ENCODE data around the gene IFT88. TPM values are rescaled to one million over a fixed set of nuclear protein-coding genes. Genes with fewer than 3 reads are reported as not detected.

IFT88 gene
- total and polyA plus RNA-seq, 2 of the 8 experiments (the other 6 are each of a cell fraction or from before 2014, with no cell fraction given): 1.7 to 5.8 TPM

DNA sequence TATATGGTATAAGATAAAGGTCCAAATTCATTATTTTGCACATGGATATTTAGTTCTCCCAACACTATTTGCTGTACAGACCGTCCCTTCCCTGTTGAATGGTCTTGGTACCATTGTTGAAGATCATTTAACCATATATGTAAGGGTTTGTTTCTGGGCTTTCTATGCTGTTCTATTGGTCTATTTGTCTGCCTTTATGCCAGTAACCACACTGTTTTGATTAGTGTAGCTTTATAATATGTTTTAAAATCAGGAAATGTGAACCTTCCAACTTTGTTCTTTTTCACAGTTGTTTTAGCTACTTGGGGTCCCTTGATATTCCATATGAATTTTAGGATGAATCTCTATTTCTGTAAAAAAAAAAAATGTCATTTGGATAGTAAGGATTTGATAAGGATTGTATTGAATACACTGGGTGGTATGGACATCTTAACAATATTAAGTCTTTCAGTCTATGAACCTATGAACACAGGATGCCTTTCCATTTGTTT lies 16.9 kb downstream of the IFT88 start (continued):
- TF ChIP-seq, protein P1, sequence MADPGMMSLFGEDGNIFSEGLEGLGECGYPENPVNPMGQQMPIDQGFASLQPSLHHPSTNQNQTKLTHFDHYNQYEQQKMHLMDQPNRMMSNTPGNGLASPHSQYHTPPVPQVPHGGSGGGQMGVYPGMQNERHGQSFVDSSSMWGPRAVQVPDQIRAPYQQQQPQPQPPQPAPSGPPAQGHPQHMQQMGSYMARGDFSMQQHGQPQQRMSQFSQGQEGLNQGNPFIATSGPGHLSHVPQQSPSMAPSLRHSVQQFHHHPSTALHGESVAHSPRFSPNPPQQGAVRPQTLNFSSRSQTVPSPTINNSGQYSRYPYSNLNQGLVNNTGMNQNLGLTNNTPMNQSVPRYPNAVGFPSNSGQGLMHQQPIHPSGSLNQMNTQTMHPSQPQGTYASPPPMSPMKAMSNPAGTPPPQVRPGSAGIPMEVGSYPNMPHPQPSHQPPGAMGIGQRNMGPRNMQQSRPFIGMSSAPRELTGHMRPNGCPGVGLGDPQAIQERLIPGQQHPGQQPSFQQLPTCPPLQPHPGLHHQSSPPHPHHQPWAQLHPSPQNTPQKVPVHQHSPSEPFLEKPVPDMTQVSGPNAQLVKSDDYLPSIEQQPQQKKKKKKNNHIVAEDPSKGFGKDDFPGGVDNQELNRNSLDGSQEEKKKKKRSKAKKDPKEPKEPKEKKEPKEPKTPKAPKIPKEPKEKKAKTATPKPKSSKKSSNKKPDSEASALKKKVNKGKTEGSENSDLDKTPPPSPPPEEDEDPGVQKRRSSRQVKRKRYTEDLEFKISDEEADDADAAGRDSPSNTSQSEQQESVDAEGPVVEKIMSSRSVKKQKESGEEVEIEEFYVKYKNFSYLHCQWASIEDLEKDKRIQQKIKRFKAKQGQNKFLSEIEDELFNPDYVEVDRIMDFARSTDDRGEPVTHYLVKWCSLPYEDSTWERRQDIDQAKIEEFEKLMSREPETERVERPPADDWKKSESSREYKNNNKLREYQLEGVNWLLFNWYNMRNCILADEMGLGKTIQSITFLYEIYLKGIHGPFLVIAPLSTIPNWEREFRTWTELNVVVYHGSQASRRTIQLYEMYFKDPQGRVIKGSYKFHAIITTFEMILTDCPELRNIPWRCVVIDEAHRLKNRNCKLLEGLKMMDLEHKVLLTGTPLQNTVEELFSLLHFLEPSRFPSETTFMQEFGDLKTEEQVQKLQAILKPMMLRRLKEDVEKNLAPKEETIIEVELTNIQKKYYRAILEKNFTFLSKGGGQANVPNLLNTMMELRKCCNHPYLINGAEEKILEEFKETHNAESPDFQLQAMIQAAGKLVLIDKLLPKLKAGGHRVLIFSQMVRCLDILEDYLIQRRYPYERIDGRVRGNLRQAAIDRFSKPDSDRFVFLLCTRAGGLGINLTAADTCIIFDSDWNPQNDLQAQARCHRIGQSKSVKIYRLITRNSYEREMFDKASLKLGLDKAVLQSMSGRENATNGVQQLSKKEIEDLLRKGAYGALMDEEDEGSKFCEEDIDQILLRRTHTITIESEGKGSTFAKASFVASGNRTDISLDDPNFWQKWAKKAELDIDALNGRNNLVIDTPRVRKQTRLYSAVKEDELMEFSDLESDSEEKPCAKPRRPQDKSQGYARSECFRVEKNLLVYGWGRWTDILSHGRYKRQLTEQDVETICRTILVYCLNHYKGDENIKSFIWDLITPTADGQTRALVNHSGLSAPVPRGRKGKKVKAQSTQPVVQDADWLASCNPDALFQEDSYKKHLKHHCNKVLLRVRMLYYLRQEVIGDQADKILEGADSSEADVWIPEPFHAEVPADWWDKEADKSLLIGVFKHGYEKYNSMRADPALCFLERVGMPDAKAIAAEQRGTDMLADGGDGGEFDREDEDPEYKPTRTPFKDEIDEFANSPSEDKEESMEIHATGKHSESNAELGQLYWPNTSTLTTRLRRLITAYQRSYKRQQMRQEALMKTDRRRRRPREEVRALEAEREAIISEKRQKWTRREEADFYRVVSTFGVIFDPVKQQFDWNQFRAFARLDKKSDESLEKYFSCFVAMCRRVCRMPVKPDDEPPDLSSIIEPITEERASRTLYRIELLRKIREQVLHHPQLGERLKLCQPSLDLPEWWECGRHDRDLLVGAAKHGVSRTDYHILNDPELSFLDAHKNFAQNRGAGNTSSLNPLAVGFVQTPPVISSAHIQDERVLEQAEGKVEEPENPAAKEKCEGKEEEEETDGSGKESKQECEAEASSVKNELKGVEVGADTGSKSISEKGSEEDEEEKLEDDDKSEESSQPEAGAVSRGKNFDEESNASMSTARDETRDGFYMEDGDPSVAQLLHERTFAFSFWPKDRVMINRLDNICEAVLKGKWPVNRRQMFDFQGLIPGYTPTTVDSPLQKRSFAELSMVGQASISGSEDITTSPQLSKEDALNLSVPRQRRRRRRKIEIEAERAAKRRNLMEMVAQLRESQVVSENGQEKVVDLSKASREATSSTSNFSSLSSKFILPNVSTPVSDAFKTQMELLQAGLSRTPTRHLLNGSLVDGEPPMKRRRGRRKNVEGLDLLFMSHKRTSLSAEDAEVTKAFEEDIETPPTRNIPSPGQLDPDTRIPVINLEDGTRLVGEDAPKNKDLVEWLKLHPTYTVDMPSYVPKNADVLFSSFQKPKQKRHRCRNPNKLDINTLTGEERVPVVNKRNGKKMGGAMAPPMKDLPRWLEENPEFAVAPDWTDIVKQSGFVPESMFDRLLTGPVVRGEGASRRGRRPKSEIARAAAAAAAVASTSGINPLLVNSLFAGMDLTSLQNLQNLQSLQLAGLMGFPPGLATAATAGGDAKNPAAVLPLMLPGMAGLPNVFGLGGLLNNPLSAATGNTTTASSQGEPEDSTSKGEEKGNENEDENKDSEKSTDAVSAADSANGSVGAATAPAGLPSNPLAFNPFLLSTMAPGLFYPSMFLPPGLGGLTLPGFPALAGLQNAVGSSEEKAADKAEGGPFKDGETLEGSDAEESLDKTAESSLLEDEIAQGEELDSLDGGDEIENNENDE (IDR thresholded peaks at IDR 0.05; ENCODE audit: insufficient replicate concordance, low read length): no peak
- no peak for TF ChIP-seq HDAC2 (IDR thresholded peaks at IDR 0.05; ENCODE audit: borderline replicate concordance in 1 of 2, low read depth in 2 of 2, low read length in 2 of 2)
- TF ChIP-seq RNF2 (IDR thresholded peaks at IDR 0.05; ENCODE audit: borderline replicate concordance, low read depth, low read length, missing control alignments, poor library complexity, severe bottlenecking): no peak
- no peak for TF ChIP-seq CTBP2 (IDR thresholded peaks at IDR 0.05; ENCODE audit: borderline replicate concordance, insufficient read depth, insufficient read length, low read length)
- TF ChIP-seq GTF2F1 (IDR thresholded peaks at IDR 0.05; ENCODE audit: borderline replicate concordance, low read depth, low read length): no peak
- TF ChIP-seq RAD21 (IDR thresholded peaks at IDR 0.05 in 1 of 2, conservative IDR thresholded peaks at IDR 0.05 in 1 of 2; ENCODE audit: low read depth in 2 of 2, low read length in 2 of 2): no peak
- TF ChIP-seq BACH1 (IDR thresholded peaks at IDR 0.05; ENCODE audit: low read length): no peak
- TF ChIP-seq, protein P2, sequence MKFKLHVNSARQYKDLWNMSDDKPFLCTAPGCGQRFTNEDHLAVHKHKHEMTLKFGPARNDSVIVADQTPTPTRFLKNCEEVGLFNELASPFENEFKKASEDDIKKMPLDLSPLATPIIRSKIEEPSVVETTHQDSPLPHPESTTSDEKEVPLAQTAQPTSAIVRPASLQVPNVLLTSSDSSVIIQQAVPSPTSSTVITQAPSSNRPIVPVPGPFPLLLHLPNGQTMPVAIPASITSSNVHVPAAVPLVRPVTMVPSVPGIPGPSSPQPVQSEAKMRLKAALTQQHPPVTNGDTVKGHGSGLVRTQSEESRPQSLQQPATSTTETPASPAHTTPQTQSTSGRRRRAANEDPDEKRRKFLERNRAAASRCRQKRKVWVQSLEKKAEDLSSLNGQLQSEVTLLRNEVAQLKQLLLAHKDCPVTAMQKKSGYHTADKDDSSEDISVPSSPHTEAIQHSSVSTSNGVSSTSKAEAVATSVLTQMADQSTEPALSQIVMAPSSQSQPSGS (IDR thresholded peaks at IDR 0.05; ENCODE audit: low read length): no peak

Data from H1 (cell line).